ENCODE results near the gene ASB16. TPM values are rescaled to one million over a fixed set of nuclear protein-coding genes. Genes with fewer than 3 reads are reported as not detected.

ASB16 gene
- total and polyA plus RNA-seq, 2 donors (not counting 3 experiments of a cell fraction or from before 2014, with no cell fraction given), result not detected

DNA sequence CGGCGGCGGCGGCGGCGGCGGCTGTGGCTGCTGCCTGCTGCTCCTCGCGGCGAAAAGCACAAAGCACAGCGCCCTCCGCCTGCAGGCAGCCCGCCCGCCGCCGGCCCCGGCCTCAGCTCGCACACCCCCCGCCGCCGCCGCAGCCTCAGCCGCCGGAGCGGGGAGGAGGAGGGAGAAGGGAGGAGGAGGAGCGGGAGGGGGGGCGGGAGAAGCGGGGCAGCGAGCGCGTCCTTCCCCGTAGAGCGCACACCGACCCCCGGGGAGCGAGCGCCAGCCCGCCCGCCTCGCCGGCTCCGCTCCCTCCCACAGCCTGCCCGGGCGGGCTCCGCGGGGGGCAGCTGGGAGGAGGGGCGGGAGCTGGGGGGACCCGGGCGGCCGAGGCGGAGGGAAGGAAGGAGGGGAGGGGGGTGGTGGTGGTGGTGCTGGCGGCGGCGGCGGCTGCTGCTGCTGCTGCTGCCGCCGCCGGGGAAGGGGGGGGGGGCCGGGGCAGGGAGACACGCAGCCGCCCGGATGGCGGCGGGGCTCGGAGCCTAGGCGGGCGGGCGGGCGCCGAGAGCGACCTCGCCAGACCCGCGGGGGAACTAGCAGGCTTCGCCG lies 49.2 kb downstream of the ASB16 start, which contains the start of gene UBTF:
Gene UBTF (minus strand): TSS at position 60 of the 597 bp plus-strand sequence. CDS start 1,446 bp downstream, outside the sequence.
- peaks cover 14 to 21% of the 10 kb centered on the region in 2 experiments for H3K36me3 ChIP-seq (ENCODE audit: control insufficient read depth in 2 of 2, extremely low read depth in 1 of 2, insufficient read depth in 2 of 2, low read length in 2 of 2)
- BruUV-seq (replicated peaks), result no TSS peak
- H3K27ac ChIP-seq (ENCODE audit: insufficient read depth, low read depth, low read length), result peak within 1 kb of the TSS; percentile 81
- H3K27me3 ChIP-seq (ENCODE audit: control insufficient read depth in 2 of 2, insufficient read depth in 2 of 2, low read length in 2 of 2), result no peaks in the 10 kb centered on the region
- no peaks in the 10 kb centered on the region for H3K9me1 ChIP-seq (replicated peaks; ENCODE audit: control insufficient read depth, extremely low read depth, insufficient read depth, low read length)
- DNase-seq (ENCODE audit: low read depth, low spot score) (peak; percentile 54), FAIRE-seq (no peak)
- H3K4me2 ChIP-seq (ENCODE audit: insufficient read depth, low read length), result peak within 1 kb of the TSS; percentile 58
- H3K4me3 ChIP-seq (replicated peaks in 1 of 3; ENCODE audit: insufficient read depth in 1 of 3, low read depth in 1 of 3, low read length in 3 of 3), result peak within 1 kb of the TSS; percentile 68 to 89 (median 77)
- peaks cover 40% of the 10 kb centered on the region for H3K4me1 ChIP-seq (ENCODE audit: control insufficient read depth, extremely low read depth, insufficient read depth, low read length)
- intact Hi-C loops (cut with micrococcal nuclease), result loop anchor here (2.0 to 5.0 kb wide), 2 partner anchors 19 to 88 kb away; partner anchors contain the start of gene RUNDC3A
- H3K79me2 ChIP-seq (ENCODE audit: control insufficient read depth, insufficient read depth, low read length), result peaks cover 28% of the 10 kb centered on the region
- H2AFZ ChIP-seq (ENCODE audit: low read depth, low read length), result no peak within 1 kb of the TSS
- dilution Hi-C loops (cut with MboI; ENCODE audit: extremely low pct_ligation_motif_present, low sequenced_read_pairs), result no loop called here
- TF ChIP-seq, protein P1, sequence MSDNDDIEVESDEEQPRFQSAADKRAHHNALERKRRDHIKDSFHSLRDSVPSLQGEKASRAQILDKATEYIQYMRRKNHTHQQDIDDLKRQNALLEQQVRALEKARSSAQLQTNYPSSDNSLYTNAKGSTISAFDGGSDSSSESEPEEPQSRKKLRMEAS (IDR thresholded peaks at IDR 0.05; ENCODE audit: insufficient read depth, insufficient read length), result no peak
- TF ChIP-seq POLR2A (IDR thresholded peaks at IDR 0.05; ENCODE audit: low read depth, low read length), result peak; percentile 29
- POLR2A ChIA-PET, result interaction anchor here (0.9 kb wide), 1 partner anchor 107 kb away, joined by 5 read pairs; no protein-coding TSS in a partner anchor
- H4K20me1 ChIP-seq (replicated peaks; ENCODE audit: control insufficient read depth, extremely low read depth, insufficient read depth, low read length), result no peaks in the 10 kb centered on the region
- peak within 1 kb of the TSS; percentile 92 for H3K9ac ChIP-seq (replicated peaks; ENCODE audit: extremely low read depth, insufficient read depth, low read length)
- no peaks in the 10 kb centered on the region for H3K9me3 ChIP-seq (replicated peaks; ENCODE audit: control insufficient read depth, insufficient read depth, low read length)
- CTCF ChIA-PET, result interaction anchor here (0.8 to 7.3 kb wide), 8 partner anchors 10 to 304 kb away, joined by 3 to 68 read pairs (median 4); partner anchors contain the start of genes RUNDC3A, SLC25A39 and TMUB2

DNA sequence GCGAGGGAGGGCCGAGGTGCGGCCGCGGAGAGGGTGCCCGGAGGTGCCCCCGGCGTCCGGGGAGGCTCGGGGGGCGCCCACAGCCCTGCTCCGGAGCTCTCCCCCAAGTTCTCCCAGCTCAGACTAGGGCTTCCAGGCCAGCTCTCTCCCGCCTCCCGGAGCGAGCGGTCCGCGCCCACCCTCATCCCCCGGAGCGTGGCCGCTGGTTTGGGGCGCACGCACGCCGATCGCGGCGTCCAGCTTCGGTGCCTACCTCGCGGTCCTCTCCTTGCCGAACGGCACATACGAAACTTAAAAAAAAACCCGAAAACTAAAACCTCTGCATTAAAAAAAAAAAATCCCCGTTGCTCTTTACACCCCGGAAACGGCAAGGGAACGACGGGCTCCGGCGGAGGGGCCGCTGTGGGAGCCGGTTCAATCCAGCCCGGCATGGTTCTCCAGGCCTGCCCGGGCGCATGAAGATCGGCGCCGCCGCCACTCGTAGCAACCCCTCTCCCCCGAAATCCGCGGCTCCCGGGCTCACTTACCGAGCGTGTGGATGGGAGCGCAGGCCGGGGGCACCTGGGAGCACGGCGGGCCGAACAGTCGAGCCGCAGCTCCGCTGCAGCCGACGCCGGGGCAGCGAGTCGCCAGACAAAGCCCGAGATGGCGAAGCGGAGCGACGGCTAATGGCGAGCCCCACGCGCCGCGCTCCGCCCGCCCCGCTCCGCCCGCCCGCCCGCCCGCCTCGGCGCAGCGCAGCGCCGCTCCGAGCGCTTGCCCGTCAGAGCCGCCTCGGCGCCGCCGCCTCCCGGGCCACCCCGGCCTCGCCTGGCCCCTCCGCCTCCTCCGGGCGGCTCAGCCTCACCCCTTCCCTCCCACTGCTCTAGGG lies 49.9 kb downstream of the ASB16 start:
- ChIA-PET POLR2A (interaction anchor here (0.9 to 1.5 kb wide), 2 partner anchors 107 to 125 kb away, joined by 3 to 5 read pairs; no protein-coding TSS in a partner anchor), CTCF (interaction anchor here (0.8 to 7.3 kb wide), 15 partner anchors 9 to 303 kb away, joined by 3 to 68 read pairs (median 4); partner anchors contain the start of genes RUNDC3A and SLC25A39)
- no peak overlapping the region for H2AFZ ChIP-seq (ENCODE audit: low read depth, low read length)
- intact Hi-C loops (cut with micrococcal nuclease), result loop anchor here (5.0 kb wide), 1 partner anchor 87 kb away; the partner anchor contains the start of gene RUNDC3A
- peaks cover 28% of the 10 kb centered on the region for H3K79me2 ChIP-seq (ENCODE audit: control insufficient read depth, insufficient read depth, low read length)
- peak overlapping the region; percentile 81 for H3K27ac ChIP-seq (ENCODE audit: insufficient read depth, low read depth, low read length)
- no TSS peak for BruUV-seq (replicated peaks)
- H3K9me1 ChIP-seq (replicated peaks; ENCODE audit: control insufficient read depth, extremely low read depth, insufficient read depth, low read length), result no peaks in the 10 kb centered on the region
- dilution Hi-C loops (cut with MboI; ENCODE audit: extremely low pct_ligation_motif_present, low sequenced_read_pairs), result no loop called here
- DNase-seq (ENCODE audit: low read depth, low spot score), result peak; percentile 35
- FAIRE-seq, result no peak
- H3K4me1 ChIP-seq (ENCODE audit: control insufficient read depth, extremely low read depth, insufficient read depth, low read length), result peaks cover 40% of the 10 kb centered on the region
- no peaks in the 10 kb centered on the region for H4K20me1 ChIP-seq (replicated peaks; ENCODE audit: control insufficient read depth, extremely low read depth, insufficient read depth, low read length)
- no peaks in the 10 kb centered on the region for H3K9me3 ChIP-seq (replicated peaks; ENCODE audit: control insufficient read depth, insufficient read depth, low read length)
- H3K27me3 ChIP-seq (ENCODE audit: control insufficient read depth in 2 of 2, insufficient read depth in 2 of 2, low read length in 2 of 2), result no peaks in the 10 kb centered on the region
- peaks cover 9 to 14% of the 10 kb centered on the region in 2 experiments for H3K36me3 ChIP-seq (ENCODE audit: control insufficient read depth in 2 of 2, extremely low read depth in 1 of 2, insufficient read depth in 2 of 2, low read length in 2 of 2)
- H3K4me2 ChIP-seq (ENCODE audit: insufficient read depth, low read length), result peak overlapping the region; percentile 86
- H3K4me3 ChIP-seq (replicated peaks in 1 of 3; ENCODE audit: insufficient read depth in 1 of 3, low read depth in 1 of 3, low read length in 3 of 3), result peak overlapping the region; percentile 68 to 89 (median 77)
- TF ChIP-seq EZH2 (IDR thresholded peaks at IDR 0.05; ENCODE audit: borderline replicate concordance, low read depth, low read length, severe bottlenecking) (no peak), POLR2AphosphoS5 (IDR thresholded peaks at IDR 0.05; ENCODE audit: insufficient read depth, low read depth, low read length) (peak; percentile 16)
- peak overlapping the region; percentile 92 for H3K9ac ChIP-seq (replicated peaks; ENCODE audit: extremely low read depth, insufficient read depth, low read length)

All from endothelial cell of umbilical vein (primary cell).